ENCODE measurements around the gene SLC12A7.
"Not testable (repeated sequence)": the region's sequence is repeated elsewhere in the genome, so short reads cannot be mapped to it uniquely, and the experiment has no call there.

SLC12A7 gene

DNA sequence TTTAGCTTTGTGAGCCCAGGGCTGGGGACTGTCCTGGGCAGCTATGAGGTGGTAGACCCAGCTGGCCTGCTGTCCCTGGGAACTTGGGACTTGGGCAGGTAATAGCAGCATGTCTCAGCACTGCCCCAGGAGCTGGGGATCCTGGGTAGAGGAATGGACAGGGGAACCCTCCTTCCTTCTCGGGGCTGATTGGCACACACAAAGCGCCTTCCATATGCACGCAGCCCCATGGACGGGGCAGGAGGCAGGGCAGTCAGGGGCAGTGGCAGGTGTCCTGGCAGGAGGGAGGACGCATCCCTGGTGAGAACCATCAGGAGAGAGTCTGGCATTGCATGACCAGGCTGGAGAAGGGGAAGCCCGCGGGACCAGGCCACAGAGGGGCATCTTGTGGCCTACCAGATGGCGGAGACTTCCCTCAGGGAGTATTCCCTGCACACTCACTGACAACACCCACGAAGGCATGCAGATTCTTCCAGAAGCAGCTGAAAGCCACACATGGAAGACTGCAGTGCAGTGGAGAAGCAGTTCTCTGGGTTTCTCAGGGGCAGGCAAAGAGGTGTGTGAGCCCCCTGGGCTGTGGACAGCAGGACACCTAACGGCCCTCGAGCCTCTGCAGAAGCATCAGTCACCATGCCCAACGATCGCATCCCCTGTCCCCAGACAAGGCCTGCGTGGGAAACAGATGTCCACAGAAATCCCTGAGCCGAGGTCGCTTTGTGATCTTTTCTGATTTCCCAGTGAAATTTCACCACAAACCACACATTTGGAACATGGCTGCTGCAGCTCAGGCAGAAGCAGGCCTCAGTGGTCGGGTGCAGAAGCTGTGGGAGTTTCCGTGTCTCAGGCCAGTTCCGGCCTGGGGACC lies 110.2 kb downstream of the SLC12A7 start:
- DNase-seq = no peak

DNA sequence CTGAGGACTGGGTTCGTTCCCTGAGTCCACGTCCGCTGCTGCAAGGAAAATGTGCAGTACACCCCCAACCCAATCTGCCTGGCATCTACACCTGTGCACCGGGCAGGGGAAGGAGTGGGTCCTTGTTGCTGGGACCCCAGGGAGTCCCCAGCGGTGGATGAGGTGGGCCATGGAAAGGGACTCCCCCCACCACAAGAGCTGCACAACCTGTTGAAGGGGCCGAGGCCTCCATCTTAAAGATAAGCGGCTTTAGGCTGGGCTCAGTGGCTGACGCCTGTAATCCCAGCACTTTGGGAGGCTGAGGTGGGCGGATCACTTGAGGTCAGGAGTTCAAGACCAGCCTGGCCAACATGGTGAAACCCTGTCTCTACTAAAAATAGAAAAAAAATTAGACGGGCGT lies 111.0 kb downstream of the SLC12A7 start:
- not testable (repeated sequence) for DNase-seq
